Endothelial cell of umbilical vein (primary cell): ENCODE measurements around the gene SPDYE5.
"Not testable (repeated sequence)": the region's sequence is repeated elsewhere in the genome, so short reads cannot be mapped to it uniquely, and the experiment has no call there.

Experiments
- CTCF ChIP-seq, 2 donors: IDR thresholded peaks; 1 replicate in 1 of 2; 2 replicates in 1 of 2; pipeline ENCODE4 v1.5.1; 2011; ENCODE audit warnings: low read length in 2 of 2, mild to moderate bottlenecking in 2 of 2, moderate library complexity in 2 of 2, control low read depth in 1 of 2, inconsistent platforms in 1 of 2, low read depth in 1 of 2; ENCODE audit not compliant: insufficient read depth in 1 of 2; ENCODE audit errors: extremely low read depth in 1 of 2
- EZH2 ChIP-seq: IDR thresholded peaks from 2 replicates; pipeline ENCODE4 v1.6.1; 2012; ENCODE audit warnings: borderline replicate concordance, low read depth, mild to moderate bottlenecking, moderate library complexity, low read length, inconsistent platforms; ENCODE audit not compliant: severe bottlenecking
- GATA2 ChIP-seq: IDR thresholded peaks from 2 replicates; pipeline ENCODE4 v1.7.0; 2011; ENCODE audit warnings: low read depth, mild to moderate bottlenecking, moderate library complexity, mixed read lengths, low read length; ENCODE audit not compliant: insufficient read length, insufficient read depth
- JUN ChIP-seq: IDR thresholded peaks from 2 replicates; pipeline ENCODE4 v1.6.1; 2011; ENCODE audit warnings: borderline replicate concordance, low read depth; ENCODE audit not compliant: insufficient read length, insufficient read depth
- MAX ChIP-seq: IDR thresholded peaks from 2 replicates; pipeline ENCODE4 v1.6.1; 2011; ENCODE audit not compliant: insufficient read depth, insufficient read length
- MYC ChIP-seq: IDR thresholded peaks from one replicate; pipeline ENCODE4 v1.6.1; 2011; ENCODE audit warnings: mild to moderate bottlenecking, low read depth, low read length
- POLR2A ChIP-seq: IDR thresholded peaks from 2 replicates; pipeline ENCODE4 v1.6.1; 2012; ENCODE audit warnings: low read depth, mild to moderate bottlenecking, control low read depth, low read length
- POLR2AphosphoS5 ChIP-seq: IDR thresholded peaks from 2 replicates; pipeline ENCODE4 v1.6.1; 2012; ENCODE audit warnings: low read depth, mild to moderate bottlenecking, control low read depth, low read length, moderate library complexity; ENCODE audit not compliant: insufficient read depth

- TF ChIP-seq EZH2; CTCF (IDR thresholded peaks at IDR 0.05; ENCODE audit: extremely low read depth in 1 of 2, insufficient read depth in 1 of 2, low read depth in 1 of 2, low read length in 2 of 2); POLR2AphosphoS5; JUN; MYC; POLR2A; MAX; GATA2: not testable (repeated sequence)
Measured at GRCh38 chr7:75456403-75456802, 35.7 kb upstream of the SPDYE5 start.
